Dermis blood vessel endothelial cell (primary cell): ENCODE measurements around the gene CREBBP. TPM values are rescaled to one million over a fixed set of nuclear protein-coding genes. Genes with fewer than 3 reads are reported as not detected.

Source experiments
- DNase-seq: peaks from one replicate; pipeline ENCODE4 v3.0.0; 2010
- total RNA-seq: library from RNA; depleted of rRNA; stranded (reverse); fragments of >200 nt; gene quantifications from 2 replicates; pipeline ENCODE4 v1.2.3, GENCODE V29; 2014

Gene CREBBP
- total RNA-seq, 1 donor from 2014 or later: 19.2 TPM

- no peak for DNase-seq
Observed at GRCh38 chr16:3854750-3855541, 25.6 kb downstream of the CREBBP start.

- no peak for DNase-seq
Observed at GRCh38 chr16:3850544-3850899, 30.0 kb downstream of the CREBBP start.

- no peak for DNase-seq
Observed at GRCh38 chr16:3849751-3850543, 30.6 kb downstream of the CREBBP start.

- DNase-seq: no peak
Observed at GRCh38 chr16:3846595-3847091, 33.9 kb downstream of the CREBBP start.

GRCh38 chr16:3846087-3846486 lies 34.4 kb downstream of the CREBBP start:
- no peak for DNase-seq

GRCh38 chr16:3842994-3843393 lies 37.5 kb downstream of the CREBBP start:
- no peak for DNase-seq

GRCh38 chr16:3841729-3842508 lies 38.6 kb downstream of the CREBBP start:
- DNase-seq: no peak

- no peak for DNase-seq
Observed at GRCh38 chr16:3839402-3840184, 40.9 kb downstream of the CREBBP start.

GRCh38 chr16:3838600-3839401 lies 41.7 kb downstream of the CREBBP start:
- DNase-seq: no peak

GRCh38 chr16:3837851-3838586 lies 42.5 kb downstream of the CREBBP start:
- DNase-seq: no peak

GRCh38 chr16:3836641-3837040 lies 43.9 kb downstream of the CREBBP start:
- DNase-seq: no peak

- no peak for DNase-seq
Observed at GRCh38 chr16:3835089-3835602, 45.4 kb downstream of the CREBBP start.

GRCh38 chr16:3832668-3833067 lies 47.8 kb downstream of the CREBBP start:
- DNase-seq: no peak

GRCh38 chr16:3830625-3831254 lies 49.8 kb downstream of the CREBBP start:
- DNase-seq: no peak

GRCh38 chr16:3829631-3830536 lies 50.6 kb downstream of the CREBBP start:
- no peak for DNase-seq

- DNase-seq: no peak
Observed at GRCh38 chr16:3825940-3826339, 54.6 kb downstream of the CREBBP start.

GRCh38 chr16:3825103-3825502 lies 55.4 kb downstream of the CREBBP start:
- no peak for DNase-seq

- no peak for DNase-seq
Observed at GRCh38 chr16:3824121-3824795, 56.3 kb downstream of the CREBBP start.
